Measurements from ENCODE around the gene TEF. TPM values are rescaled to one million over a fixed set of nuclear protein-coding genes. Genes with fewer than 3 reads are reported as not detected.

The TEF gene
- total and polyA plus RNA-seq, 9 of the 15 experiments (the other 6 are each of a cell fraction or from before 2014, with no cell fraction given): 0.04 to 3.1 (median 1.2) TPM

DNA sequence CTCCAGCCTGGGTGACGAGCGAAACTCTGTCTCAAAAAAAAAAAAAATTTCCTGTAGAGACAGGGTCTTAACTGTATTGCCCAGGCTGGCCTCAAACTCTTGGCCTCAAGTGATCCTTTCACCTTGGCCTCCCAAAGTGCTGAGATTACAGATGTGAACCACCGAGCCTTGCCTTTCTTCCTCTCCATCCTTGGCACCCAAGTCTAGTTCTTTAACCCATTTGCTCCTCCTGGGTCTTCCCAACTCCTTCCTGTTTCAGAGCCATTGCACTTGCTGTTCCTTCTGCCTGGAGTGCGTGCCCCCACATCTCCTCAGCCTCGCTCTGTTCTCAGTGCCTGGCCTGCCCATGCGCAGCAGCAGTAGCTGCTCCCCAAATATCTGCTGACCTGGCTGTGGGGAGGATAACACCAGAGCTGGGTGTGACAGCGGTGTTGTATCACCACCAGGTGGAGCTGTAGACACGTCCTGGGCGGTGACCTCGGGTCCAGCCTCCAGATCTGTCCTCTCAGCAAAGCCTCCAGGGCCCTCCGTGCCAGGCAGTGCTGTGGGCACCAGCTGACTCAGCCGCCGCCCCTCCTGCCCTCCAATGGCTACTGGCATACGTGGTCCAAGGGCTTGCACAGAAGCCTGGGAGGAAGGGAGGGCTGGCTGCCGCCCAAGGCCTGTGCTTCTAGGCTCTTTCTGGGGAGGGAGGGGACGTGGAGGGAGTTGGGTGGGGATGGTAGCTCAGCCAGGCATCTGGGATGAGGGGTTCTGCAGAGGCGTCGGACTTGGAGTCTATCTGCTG is 22.0 kb downstream of the TEF start (continued):
- TF ChIP-seq, protein P1, sequence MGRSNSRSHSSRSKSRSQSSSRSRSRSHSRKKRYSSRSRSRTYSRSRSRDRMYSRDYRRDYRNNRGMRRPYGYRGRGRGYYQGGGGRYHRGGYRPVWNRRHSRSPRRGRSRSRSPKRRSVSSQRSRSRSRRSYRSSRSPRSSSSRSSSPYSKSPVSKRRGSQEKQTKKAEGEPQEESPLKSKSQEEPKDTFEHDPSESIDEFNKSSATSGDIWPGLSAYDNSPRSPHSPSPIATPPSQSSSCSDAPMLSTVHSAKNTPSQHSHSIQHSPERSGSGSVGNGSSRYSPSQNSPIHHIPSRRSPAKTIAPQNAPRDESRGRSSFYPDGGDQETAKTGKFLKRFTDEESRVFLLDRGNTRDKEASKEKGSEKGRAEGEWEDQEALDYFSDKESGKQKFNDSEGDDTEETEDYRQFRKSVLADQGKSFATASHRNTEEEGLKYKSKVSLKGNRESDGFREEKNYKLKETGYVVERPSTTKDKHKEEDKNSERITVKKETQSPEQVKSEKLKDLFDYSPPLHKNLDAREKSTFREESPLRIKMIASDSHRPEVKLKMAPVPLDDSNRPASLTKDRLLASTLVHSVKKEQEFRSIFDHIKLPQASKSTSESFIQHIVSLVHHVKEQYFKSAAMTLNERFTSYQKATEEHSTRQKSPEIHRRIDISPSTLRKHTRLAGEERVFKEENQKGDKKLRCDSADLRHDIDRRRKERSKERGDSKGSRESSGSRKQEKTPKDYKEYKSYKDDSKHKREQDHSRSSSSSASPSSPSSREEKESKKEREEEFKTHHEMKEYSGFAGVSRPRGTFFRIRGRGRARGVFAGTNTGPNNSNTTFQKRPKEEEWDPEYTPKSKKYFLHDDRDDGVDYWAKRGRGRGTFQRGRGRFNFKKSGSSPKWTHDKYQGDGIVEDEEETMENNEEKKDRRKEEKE (IDR thresholded peaks at IDR 0.05; ENCODE audit: borderline replicate concordance in 1 of 2, control insufficient read depth in 1 of 2, low read depth in 2 of 2, low read length in 1 of 2): no peak
- no peak for TF ChIP-seq RBM17 (IDR thresholded peaks at IDR 0.05; ENCODE audit: borderline replicate concordance, low read depth, low read length)
- peak; percentile 48; the same call in 1 of the 2 replicates for TF ChIP-seq CTBP1 (IDR thresholded peaks at IDR 0.05; ENCODE audit: borderline replicate concordance)
- TF ChIP-seq ATF7 (IDR thresholded peaks at IDR 0.05): peak; percentile 52; the same call in 1 of the 2 replicates
- TF ChIP-seq PRPF4 (IDR thresholded peaks at IDR 0.05; ENCODE audit: insufficient read depth, low read depth, low read length, poor library complexity, severe bottlenecking): no peak
- TF ChIP-seq COPS2 (conservative IDR thresholded peaks at IDR 0.05): no peak
- TF ChIP-seq MAFK (IDR thresholded peaks at IDR 0.05; ENCODE audit: low read length): peak; percentile 87
- peak; percentile 60; the same call in 1 of the 2 replicates for TF ChIP-seq RB1 (IDR thresholded peaks at IDR 0.05; ENCODE audit: low read depth)
- TF ChIP-seq LARP7 (IDR thresholded peaks at IDR 0.05): no peak
- peak; percentile 91 for TF ChIP-seq ZNF316 (IDR thresholded peaks at IDR 0.05)
- no peak for TF ChIP-seq ZNF586 (CRISPR knock-in tag; conservative IDR thresholded peaks at IDR 0.05)
- TF ChIP-seq, protein P2, sequence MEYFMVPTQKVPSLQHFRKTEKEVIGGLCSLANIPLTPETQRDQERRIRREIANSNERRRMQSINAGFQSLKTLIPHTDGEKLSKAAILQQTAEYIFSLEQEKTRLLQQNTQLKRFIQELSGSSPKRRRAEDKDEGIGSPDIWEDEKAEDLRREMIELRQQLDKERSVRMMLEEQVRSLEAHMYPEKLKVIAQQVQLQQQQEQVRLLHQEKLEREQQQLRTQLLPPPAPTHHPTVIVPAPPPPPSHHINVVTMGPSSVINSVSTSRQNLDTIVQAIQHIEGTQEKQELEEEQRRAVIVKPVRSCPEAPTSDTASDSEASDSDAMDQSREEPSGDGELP (CRISPR knock-in tag; IDR thresholded peaks at IDR 0.05; ENCODE audit: borderline replicate concordance): peak; percentile 73; the same call in 1 of the 2 replicates
- TF ChIP-seq, protein P3, sequence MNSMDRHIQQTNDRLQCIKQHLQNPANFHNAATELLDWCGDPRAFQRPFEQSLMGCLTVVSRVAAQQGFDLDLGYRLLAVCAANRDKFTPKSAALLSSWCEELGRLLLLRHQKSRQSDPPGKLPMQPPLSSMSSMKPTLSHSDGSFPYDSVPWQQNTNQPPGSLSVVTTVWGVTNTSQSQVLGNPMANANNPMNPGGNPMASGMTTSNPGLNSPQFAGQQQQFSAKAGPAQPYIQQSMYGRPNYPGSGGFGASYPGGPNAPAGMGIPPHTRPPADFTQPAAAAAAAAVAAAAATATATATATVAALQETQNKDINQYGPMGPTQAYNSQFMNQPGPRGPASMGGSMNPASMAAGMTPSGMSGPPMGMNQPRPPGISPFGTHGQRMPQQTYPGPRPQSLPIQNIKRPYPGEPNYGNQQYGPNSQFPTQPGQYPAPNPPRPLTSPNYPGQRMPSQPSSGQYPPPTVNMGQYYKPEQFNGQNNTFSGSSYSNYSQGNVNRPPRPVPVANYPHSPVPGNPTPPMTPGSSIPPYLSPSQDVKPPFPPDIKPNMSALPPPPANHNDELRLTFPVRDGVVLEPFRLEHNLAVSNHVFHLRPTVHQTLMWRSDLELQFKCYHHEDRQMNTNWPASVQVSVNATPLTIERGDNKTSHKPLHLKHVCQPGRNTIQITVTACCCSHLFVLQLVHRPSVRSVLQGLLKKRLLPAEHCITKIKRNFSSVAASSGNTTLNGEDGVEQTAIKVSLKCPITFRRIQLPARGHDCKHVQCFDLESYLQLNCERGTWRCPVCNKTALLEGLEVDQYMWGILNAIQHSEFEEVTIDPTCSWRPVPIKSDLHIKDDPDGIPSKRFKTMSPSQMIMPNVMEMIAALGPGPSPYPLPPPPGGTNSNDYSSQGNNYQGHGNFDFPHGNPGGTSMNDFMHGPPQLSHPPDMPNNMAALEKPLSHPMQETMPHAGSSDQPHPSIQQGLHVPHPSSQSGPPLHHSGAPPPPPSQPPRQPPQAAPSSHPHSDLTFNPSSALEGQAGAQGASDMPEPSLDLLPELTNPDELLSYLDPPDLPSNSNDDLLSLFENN (IDR thresholded peaks at IDR 0.05; ENCODE audit: low read depth in 2 of 2, low read length in 2 of 2): no peak
- TF ChIP-seq TAL1 (IDR thresholded peaks at IDR 0.05): 0 out of 2 replicates have a peak, but pooled peaks have one; percentile 4
- no peak for TF ChIP-seq HNRNPK (IDR thresholded peaks at IDR 0.05; ENCODE audit: low read depth, low read length, poor library complexity, severe bottlenecking)
- TF ChIP-seq, protein P4, sequence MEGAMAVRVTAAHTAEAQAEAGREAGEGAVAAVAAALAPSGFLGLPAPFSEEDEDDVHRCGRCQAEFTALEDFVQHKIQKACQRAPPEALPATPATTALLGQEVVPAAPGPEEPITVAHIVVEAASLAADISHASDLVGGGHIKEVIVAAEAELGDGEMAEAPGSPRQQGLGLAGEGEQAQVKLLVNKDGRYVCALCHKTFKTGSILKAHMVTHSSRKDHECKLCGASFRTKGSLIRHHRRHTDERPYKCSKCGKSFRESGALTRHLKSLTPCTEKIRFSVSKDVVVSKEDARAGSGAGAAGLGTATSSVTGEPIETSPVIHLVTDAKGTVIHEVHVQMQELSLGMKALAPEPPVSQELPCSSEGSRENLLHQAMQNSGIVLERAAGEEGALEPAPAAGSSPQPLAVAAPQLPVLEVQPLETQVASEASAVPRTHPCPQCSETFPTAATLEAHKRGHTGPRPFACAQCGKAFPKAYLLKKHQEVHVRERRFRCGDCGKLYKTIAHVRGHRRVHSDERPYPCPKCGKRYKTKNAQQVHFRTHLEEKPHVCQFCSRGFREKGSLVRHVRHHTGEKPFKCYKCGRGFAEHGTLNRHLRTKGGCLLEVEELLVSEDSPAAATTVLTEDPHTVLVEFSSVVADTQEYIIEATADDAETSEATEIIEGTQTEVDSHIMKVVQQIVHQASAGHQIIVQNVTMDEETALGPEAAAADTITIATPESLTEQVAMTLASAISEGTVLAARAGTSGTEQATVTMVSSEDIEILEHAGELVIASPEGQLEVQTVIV (CRISPR knock-in tag; IDR thresholded peaks at IDR 0.05; ENCODE audit: borderline replicate concordance): no peak
- TF ChIP-seq ZC3H11A (IDR thresholded peaks at IDR 0.05; ENCODE audit: low read depth, low read length): no peak
